ENCODE measurements around the gene PHLDA1. TPM values are rescaled to one million over a fixed set of nuclear protein-coding genes. Genes with fewer than 3 reads are reported as not detected.

PHLDA1 gene
- total RNA-seq, 1 donor from 2014 or later = 169 TPM

DNA sequence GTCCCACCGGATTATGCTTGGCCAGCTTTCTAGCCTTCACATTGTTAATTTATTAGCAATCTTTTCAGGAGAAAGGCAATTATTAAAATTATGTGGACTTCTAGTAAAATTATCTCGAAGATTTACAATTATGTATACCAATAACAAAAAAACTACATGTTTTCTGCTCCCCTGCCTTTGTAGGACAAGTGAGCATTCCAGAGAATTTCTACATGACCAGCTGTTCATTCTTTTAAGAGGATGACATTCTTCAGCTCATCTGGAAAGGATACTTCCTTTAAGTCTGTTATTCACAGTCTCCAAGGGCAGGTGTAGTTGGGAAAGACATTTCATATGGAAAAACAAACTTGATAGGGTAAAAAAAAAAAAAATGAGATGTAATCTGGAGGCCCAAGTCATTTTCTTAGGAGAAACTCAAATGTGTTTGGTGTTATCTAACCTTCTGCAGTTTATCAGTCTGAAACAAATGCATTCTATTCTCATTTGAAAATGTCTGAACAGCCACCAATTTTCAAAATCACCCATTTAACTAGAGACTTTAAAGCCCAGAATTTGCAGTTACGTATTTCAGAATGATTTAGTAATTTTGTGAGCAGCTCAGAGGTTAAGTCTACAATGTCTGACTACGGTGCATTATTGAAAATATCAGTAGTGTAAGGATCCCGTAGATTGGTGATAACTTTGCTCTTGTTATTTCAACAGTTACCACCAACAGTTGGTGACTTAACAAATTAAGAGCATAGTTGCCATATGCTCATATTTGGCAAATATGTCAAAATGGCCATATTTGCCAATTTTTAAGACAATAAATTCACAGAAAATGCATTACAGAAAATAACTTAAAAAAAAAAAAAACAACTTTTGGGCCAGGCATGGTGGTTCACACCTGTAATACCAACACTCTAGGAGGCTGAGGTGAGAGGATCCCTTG, 1.8 kb upstream of the PHLDA1 start:
- Mint-ChIP-seq H3K27ac (ENCODE audit: unreplicated experiment) (peak overlapping the region; percentile 99), H3K4me3 (ENCODE audit: unreplicated experiment) (peak overlapping the region; percentile 100), H3K9me3 (ENCODE audit: unreplicated experiment) (peaks cover 32% of the 10 kb centered on the region), H3K36me3 (ENCODE audit: unreplicated experiment) (peaks cover 12% of the 10 kb centered on the region), H3K27me3 (ENCODE audit: unreplicated experiment) (peaks cover 22% of the 10 kb centered on the region), H3K4me1 (ENCODE audit: low read depth, unreplicated experiment) (peaks cover 33% of the 10 kb centered on the region)
- no peak for DNase-seq
- no peak for TF ChIP-seq CTCF (IDR thresholded peaks at IDR 0.05; ENCODE audit: partially characterized antibody, unreplicated experiment)

- Mint-ChIP-seq H3K4me1 (ENCODE audit: low read depth, unreplicated experiment) (peaks cover 26% of the 10 kb centered on the region), H3K27me3 (ENCODE audit: unreplicated experiment) (peaks cover 22% of the 10 kb centered on the region), H3K36me3 (ENCODE audit: unreplicated experiment) (peaks cover 12% of the 10 kb centered on the region), H3K4me3 (ENCODE audit: unreplicated experiment) (peak overlapping the region; percentile 100), H3K9me3 (ENCODE audit: unreplicated experiment) (peaks cover 31% of the 10 kb centered on the region), H3K27ac (ENCODE audit: unreplicated experiment) (peak overlapping the region; percentile 99)
- TF ChIP-seq CTCF (IDR thresholded peaks at IDR 0.05; ENCODE audit: partially characterized antibody, unreplicated experiment) = no peak
- DNase-seq = peak; percentile 25
These were observed 736 bp upstream of the PHLDA1 start for GRCh38 chr12:76032043-76032981.

DNA sequence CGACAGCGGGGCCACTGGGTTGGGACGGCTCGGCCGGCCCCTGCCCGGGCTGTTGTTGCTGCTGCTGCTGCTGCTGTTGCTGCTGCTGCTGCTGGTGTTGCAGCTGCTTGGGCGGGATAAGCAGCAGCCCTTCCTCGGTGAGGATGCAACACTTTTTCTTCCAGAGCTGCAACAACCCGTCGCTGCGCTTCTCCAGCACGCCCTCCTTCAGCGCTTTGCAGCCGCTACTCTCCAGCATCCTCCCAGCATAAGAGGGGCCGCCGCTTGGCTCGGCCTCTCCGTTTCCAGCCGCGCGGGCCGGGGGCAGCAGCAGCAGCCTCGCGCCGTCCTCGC, 529 bp downstream of the PHLDA1 start:
- DNase-seq = peak; percentile 44
- Mint-ChIP-seq H3K27ac (ENCODE audit: unreplicated experiment) (peak overlapping the region; percentile 97), H3K4me1 (ENCODE audit: low read depth, unreplicated experiment) (peaks cover 33% of the 10 kb centered on the region), H3K9me3 (ENCODE audit: unreplicated experiment) (peaks cover 31% of the 10 kb centered on the region), H3K4me3 (ENCODE audit: unreplicated experiment) (peak overlapping the region; percentile 94), H3K36me3 (ENCODE audit: unreplicated experiment) (peaks cover 12% of the 10 kb centered on the region), H3K27me3 (ENCODE audit: unreplicated experiment) (peaks cover 22% of the 10 kb centered on the region)
- TF ChIP-seq CTCF (IDR thresholded peaks at IDR 0.05; ENCODE audit: partially characterized antibody, unreplicated experiment) = no peak

- Mint-ChIP-seq H3K36me3 (ENCODE audit: unreplicated experiment) (peaks cover 12% of the 10 kb centered on the region), H3K4me1 (ENCODE audit: low read depth, unreplicated experiment) (peaks cover 34% of the 10 kb centered on the region), H3K4me3 (ENCODE audit: unreplicated experiment) (peak overlapping the region; percentile 94), H3K27me3 (ENCODE audit: unreplicated experiment) (peaks cover 24% of the 10 kb centered on the region), H3K9me3 (ENCODE audit: unreplicated experiment) (peaks cover 31% of the 10 kb centered on the region), H3K27ac (ENCODE audit: unreplicated experiment) (peak overlapping the region; percentile 97)
- TF ChIP-seq CTCF (IDR thresholded peaks at IDR 0.05; ENCODE audit: partially characterized antibody, unreplicated experiment) = no peak
- DNase-seq = peak; percentile 37
These were observed 1.1 kb downstream of the PHLDA1 start for GRCh38 chr12:76030341-76031080.
